NB4 (cell line): ENCODE data around the gene NSFL1C.

Experiments used
- DNase-seq: peaks from one replicate; pipeline ENCODE4 v3.0.0; 2010; ENCODE audit warnings: low read depth
- H3K4me3 ChIP-seq: one replicate; pipeline ENCODE4 v1.5.1; 2011; ENCODE audit warnings: mild to moderate bottlenecking, low read depth, low read length, moderate library complexity
- MYC ChIP-seq: IDR thresholded peaks from 2 replicates; pipeline ENCODE4 v1.6.1; 2011; ENCODE audit warnings: low read depth, low read length
- POLR2A ChIP-seq: IDR thresholded peaks from 2 replicates; pipeline ENCODE4 v1.6.1; 2011; ENCODE audit warnings: mild to moderate bottlenecking; ENCODE audit not compliant: insufficient read length; ENCODE audit errors: extremely low read depth
- TF ChIP-seq, protein P1 (sequence below): IDR thresholded peaks from 2 replicates; pipeline ENCODE4 v1.6.1; 2011; ENCODE audit warnings: low read depth, low read length
- TF ChIP-seq, protein P2 (sequence below): IDR thresholded peaks from one replicate; pipeline ENCODE4 v1.5.1; 2012; ENCODE audit warnings: low read depth, low read length

Gene NSFL1C

DNA sequence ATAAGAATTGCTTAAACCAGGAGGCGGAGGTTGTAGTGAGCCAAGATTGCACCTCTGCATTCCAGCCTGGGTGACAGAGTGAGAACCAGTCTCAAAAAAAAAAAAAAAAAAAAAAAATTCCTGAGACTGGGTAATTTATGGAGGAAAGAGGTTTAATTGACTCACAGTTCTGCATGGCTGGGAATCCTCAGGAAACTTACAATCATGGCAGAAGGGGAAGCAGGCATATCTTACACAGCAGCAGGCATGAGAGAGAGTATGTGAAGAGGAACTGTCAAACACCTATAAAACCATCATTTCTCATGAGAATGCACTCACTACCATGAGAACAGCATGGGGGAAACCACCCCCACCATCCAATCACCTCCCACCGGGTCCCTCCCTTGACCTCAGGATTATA, 72.0 kb downstream of the NSFL1C start:
- no peak for DNase-seq
- TF ChIP-seq, protein P1, sequence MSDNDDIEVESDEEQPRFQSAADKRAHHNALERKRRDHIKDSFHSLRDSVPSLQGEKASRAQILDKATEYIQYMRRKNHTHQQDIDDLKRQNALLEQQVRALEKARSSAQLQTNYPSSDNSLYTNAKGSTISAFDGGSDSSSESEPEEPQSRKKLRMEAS: no peak
- TF ChIP-seq, protein P2, sequence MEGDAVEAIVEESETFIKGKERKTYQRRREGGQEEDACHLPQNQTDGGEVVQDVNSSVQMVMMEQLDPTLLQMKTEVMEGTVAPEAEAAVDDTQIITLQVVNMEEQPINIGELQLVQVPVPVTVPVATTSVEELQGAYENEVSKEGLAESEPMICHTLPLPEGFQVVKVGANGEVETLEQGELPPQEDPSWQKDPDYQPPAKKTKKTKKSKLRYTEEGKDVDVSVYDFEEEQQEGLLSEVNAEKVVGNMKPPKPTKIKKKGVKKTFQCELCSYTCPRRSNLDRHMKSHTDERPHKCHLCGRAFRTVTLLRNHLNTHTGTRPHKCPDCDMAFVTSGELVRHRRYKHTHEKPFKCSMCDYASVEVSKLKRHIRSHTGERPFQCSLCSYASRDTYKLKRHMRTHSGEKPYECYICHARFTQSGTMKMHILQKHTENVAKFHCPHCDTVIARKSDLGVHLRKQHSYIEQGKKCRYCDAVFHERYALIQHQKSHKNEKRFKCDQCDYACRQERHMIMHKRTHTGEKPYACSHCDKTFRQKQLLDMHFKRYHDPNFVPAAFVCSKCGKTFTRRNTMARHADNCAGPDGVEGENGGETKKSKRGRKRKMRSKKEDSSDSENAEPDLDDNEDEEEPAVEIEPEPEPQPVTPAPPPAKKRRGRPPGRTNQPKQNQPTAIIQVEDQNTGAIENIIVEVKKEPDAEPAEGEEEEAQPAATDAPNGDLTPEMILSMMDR: no peak
- no peak for TF ChIP-seq POLR2A
- TF ChIP-seq MYC: no peak
- no peak overlapping the region for H3K4me3 ChIP-seq

DNA sequence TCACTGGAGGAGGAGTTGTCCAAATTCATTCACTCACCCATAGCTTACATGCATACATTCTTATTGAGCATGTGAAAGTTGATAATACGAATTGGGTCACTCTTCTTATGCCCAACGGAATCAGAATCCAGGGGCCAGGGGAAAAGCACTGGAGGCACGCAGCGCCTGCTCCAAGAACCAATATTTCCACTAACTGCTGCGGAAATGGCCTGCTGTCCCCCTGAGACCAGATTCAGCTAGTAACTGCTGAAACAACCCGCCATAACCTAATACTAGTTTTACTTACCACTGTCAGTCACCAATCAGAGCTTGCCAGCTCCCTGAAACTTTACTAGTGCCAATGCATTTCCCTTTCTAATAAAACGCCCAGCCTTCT, 73.2 kb downstream of the NSFL1C start:
- TF ChIP-seq POLR2A (no peak), MYC (no peak)
- TF ChIP-seq, protein P1: no peak
- TF ChIP-seq, protein P2: no peak
- DNase-seq: no peak
- H3K4me3 ChIP-seq: peak overlapping the region; percentile 79

DNA sequence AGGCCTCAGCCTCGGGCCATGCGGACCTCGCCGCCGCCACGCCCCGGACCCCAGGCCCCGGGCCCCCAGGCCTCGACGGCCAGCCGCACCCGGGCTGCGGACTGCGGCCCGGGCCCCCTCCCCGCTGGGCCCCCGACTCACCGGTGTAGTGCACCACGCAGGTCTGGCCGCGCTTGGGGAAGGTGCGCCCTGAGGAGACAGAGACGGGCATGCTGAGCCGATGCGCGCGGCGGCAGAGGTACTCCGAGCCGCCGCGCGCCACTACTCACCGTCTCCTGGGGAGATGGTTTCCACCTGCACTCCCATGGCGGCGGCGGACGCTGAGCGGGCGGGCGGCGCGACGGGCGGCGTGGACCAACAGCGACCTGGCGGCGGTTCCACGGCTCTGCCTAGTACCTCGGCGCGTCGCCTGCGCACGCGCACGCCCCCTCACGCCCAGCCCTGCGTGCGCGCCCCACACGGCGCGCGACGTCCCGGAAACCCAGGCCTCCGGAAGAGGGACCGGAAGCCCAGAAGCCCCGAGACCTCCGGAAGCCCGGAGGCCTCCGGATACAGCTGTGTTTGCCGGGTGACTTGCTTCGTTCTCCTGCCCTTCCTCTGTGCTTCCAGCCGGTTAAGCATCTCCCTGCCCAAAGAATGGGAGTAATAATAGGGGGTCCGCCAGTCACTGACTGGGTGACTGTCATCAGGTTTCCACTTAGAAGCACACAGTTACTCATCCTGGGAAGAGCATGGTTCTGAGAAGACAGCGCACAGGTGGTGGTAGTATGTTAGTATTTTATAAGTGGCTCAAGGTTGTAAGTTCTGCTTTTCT, 73.7 kb downstream of the NSFL1C start, which contains the start of gene FKBP1A:
TSS of gene FKBP1A (minus strand) at position 362 of the 814 bp plus-strand sequence. CDS start at position 306, 56 bp downstream.
- peak within 1 kb of the TSS; percentile 84 for H3K4me3 ChIP-seq
- DNase-seq: peak; percentile 95
- TF ChIP-seq, protein P2: no peak
- TF ChIP-seq MYC: peak; percentile 48
- TF ChIP-seq POLR2A: peak; percentile 91
- TF ChIP-seq, protein P1: peak; percentile 60

DNA sequence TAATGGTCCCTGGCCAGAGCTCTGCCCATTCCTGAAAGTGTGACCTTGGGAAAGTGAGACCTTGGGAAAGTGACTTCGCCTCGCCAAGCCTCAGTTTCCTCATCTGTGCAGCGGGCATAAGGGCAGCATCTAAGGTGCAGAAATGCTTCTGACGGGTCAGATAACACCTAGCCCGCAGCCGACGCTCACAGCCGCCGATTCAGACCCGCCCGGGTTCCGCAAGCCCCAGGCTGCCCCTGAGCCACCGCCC, 74.3 kb downstream of the NSFL1C start:
- DNase-seq: peak; percentile 49
- no peak for TF ChIP-seq MYC
- no peak for TF ChIP-seq POLR2A
- TF ChIP-seq, protein P1: no peak
- TF ChIP-seq, protein P2: no peak
- H3K4me3 ChIP-seq: peak overlapping the region; percentile 84
